Measurements from ENCODE around the gene MAPK8IP3.
"Not testable (repeated sequence)": the region's sequence is repeated elsewhere in the genome, so short reads cannot be mapped to it uniquely, and the experiment has no call there.

MAPK8IP3 gene

DNA sequence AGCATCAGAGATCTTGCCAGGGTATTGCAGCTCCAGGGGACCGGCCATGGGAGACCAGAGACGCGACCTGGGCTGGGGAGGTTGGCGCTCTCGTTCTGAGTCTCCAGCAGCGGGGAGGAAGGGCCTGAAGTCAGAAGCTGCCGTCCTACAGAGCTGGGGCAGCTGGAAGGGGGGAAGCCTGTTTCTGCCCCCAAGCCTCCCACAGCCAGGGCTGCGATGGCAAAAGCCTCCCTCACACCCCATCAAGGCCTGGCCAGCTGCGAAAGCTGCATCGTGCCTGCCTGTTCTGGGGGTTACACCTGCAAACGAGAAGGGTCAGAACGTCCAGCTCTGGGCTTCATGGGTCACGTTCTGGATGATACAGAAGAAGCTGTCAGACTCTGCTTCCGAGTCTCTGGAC lies 26.1 kb downstream of the MAPK8IP3 start:
- H3K9me3 ChIP-seq (replicated peaks; ENCODE audit: insufficient read depth, low read length), result no peaks in the 10 kb centered on the region
- no peak overlapping the region for H3K4me2 ChIP-seq (ENCODE audit: low read depth, low read length)
- no peak overlapping the region for H3K4me3 ChIP-seq (ENCODE audit: low read length)
- no peaks in the 10 kb centered on the region for H3K9me2 ChIP-seq (replicated peaks; ENCODE audit: insufficient read depth, low read length)
- H2AFZ ChIP-seq (ENCODE audit: low read length), result no peak overlapping the region
- H3K9ac ChIP-seq (ENCODE audit: low read length), result no peak overlapping the region
- H3F3A ChIP-seq (ENCODE audit: insufficient read depth, low read length), result peaks cover 4% of the 10 kb centered on the region; the same call in 1 of the 2 replicates
- H3K79me2 ChIP-seq (ENCODE audit: low read length), result peaks cover 6% of the 10 kb centered on the region
- H3K27me3 ChIP-seq (replicated peaks; ENCODE audit: insufficient read depth, low read length), result no peaks in the 10 kb centered on the region
- no peak for TF ChIP-seq EZH2phosphoT487 (IDR thresholded peaks at IDR 0.05; ENCODE audit: low read length)
- no peak for TF ChIP-seq EZH2 (optimal IDR thresholded peaks at IDR 0.05; ENCODE audit: low read depth, low read length)
- TF ChIP-seq, protein P1, sequence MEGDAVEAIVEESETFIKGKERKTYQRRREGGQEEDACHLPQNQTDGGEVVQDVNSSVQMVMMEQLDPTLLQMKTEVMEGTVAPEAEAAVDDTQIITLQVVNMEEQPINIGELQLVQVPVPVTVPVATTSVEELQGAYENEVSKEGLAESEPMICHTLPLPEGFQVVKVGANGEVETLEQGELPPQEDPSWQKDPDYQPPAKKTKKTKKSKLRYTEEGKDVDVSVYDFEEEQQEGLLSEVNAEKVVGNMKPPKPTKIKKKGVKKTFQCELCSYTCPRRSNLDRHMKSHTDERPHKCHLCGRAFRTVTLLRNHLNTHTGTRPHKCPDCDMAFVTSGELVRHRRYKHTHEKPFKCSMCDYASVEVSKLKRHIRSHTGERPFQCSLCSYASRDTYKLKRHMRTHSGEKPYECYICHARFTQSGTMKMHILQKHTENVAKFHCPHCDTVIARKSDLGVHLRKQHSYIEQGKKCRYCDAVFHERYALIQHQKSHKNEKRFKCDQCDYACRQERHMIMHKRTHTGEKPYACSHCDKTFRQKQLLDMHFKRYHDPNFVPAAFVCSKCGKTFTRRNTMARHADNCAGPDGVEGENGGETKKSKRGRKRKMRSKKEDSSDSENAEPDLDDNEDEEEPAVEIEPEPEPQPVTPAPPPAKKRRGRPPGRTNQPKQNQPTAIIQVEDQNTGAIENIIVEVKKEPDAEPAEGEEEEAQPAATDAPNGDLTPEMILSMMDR (IDR thresholded peaks at IDR 0.05; ENCODE audit: low read length), result no peak
- no peaks in the 10 kb centered on the region for H4K20me1 ChIP-seq (ENCODE audit: insufficient read depth, low read length)
- H3K4me1 ChIP-seq (ENCODE audit: low read length), result no peaks in the 10 kb centered on the region
- no peak for DNase-seq
- H3K27ac ChIP-seq (ENCODE audit: low read length), result no peak overlapping the region
- H3K36me3 ChIP-seq (replicated peaks; ENCODE audit: insufficient read depth, low read length), result no peaks in the 10 kb centered on the region; the same call in 1 of the 2 replicates

DNA sequence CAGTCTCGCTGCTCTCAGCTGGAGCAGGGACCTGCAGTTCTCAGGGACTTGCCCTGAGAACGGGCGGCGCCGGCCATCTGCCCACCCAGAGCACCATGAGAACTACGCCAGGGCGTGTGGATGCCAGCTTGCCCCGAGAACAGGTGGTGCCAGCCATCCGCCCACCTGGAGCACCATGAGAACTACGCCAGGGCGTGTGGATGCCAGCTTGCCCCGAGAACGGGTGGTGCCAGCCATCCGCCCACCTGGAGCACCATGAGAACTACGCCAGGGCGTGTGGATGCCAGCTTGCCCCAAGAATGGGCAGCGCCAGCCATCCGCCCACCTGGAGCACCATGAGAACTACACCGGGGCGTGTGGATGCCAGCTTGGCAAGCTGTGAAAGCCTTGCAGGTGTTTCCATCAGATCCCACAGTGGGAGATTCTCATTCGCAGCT lies 26.6 kb downstream of the MAPK8IP3 start:
- H3F3A ChIP-seq (ENCODE audit: insufficient read depth, low read length); H3K4me3 ChIP-seq (ENCODE audit: low read length); H4K20me1 ChIP-seq (ENCODE audit: insufficient read depth, low read length); H3K27me3 ChIP-seq (replicated peaks; ENCODE audit: insufficient read depth, low read length); H3K36me3 ChIP-seq (replicated peaks; ENCODE audit: insufficient read depth, low read length); H3K4me1 ChIP-seq (ENCODE audit: low read length); H2AFZ ChIP-seq (ENCODE audit: low read length); H3K4me2 ChIP-seq (ENCODE audit: low read depth, low read length); H3K27ac ChIP-seq (ENCODE audit: low read length); H3K9ac ChIP-seq (ENCODE audit: low read length); H3K9me2 ChIP-seq (replicated peaks; ENCODE audit: insufficient read depth, low read length); H3K9me3 ChIP-seq (replicated peaks; ENCODE audit: insufficient read depth, low read length); DNase-seq; H3K79me2 ChIP-seq (ENCODE audit: low read length): not testable (repeated sequence)

DNA sequence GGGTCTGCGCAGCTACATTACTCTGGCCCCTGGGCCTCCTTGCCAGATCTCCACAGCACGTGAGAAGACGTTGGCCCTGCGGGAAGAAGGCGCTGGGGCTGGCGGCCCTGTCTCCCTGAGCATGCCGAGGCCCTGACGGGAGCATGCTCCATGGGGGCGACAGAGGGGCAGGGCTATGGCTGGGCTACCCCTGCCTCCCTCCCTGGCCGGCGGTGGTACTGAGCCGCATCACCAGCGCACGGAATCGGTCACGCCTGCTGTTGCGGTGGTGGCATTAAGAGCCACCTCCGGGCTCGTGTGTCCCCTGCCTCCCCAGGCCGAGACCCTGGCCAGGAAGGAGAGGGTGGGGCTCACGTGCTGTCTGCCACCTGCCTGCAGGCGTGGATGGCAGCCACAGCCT lies 28.1 kb downstream of the MAPK8IP3 start:
- TF ChIP-seq EZH2phosphoT487 (IDR thresholded peaks at IDR 0.05; ENCODE audit: low read length) (no peak), EZH2 (optimal IDR thresholded peaks at IDR 0.05; ENCODE audit: low read depth, low read length) (no peak)
- TF ChIP-seq, protein P1 (IDR thresholded peaks at IDR 0.05; ENCODE audit: low read length), result no peak
- no peaks in the 10 kb centered on the region for H3K79me2 ChIP-seq (ENCODE audit: low read length)
- no peaks in the 10 kb centered on the region for H3K9me3 ChIP-seq (replicated peaks; ENCODE audit: insufficient read depth, low read length)
- H3K4me1 ChIP-seq (ENCODE audit: low read length), result no peaks in the 10 kb centered on the region
- H3K36me3 ChIP-seq (replicated peaks; ENCODE audit: insufficient read depth, low read length), result no peaks in the 10 kb centered on the region; the same call in 1 of the 2 replicates
- no peak overlapping the region for H3K4me3 ChIP-seq (ENCODE audit: low read length)
- H3K27me3 ChIP-seq (replicated peaks; ENCODE audit: insufficient read depth, low read length), result no peaks in the 10 kb centered on the region
- no peak overlapping the region for H2AFZ ChIP-seq (ENCODE audit: low read length)
- H3F3A ChIP-seq (ENCODE audit: insufficient read depth, low read length), result peaks cover 14% of the 10 kb centered on the region
- H3K27ac ChIP-seq (ENCODE audit: low read length), result no peak overlapping the region
- H3K4me2 ChIP-seq (ENCODE audit: low read depth, low read length), result no peak overlapping the region
- H3K9me2 ChIP-seq (replicated peaks; ENCODE audit: insufficient read depth, low read length), result no peaks in the 10 kb centered on the region
- no peak for DNase-seq
- H3K9ac ChIP-seq (ENCODE audit: low read length), result no peak overlapping the region
- no peaks in the 10 kb centered on the region for H4K20me1 ChIP-seq (ENCODE audit: insufficient read depth, low read length)

DNA sequence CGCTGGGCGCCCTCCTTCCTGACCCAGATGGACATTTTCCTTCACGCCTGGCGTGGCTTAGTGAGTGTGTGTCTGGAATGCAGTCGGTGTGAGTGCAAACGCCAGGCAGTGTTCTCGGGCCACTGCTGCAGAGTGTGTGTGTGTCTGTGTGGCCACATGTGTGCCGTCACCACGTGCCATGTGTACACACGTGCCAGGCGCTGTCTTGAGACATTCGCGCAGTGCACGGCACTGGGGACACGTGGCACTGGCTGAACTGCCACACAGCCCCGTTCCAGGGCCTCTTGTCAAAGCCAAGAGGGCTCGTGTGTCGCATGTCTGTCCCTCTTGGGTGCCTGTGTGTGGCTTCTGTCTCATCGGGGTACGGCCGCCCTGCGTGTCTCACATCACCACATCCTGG lies 28.8 kb downstream of the MAPK8IP3 start:
- Histone ChIP-seq H2AFZ (ENCODE audit: low read length) (no peak overlapping the region), H4K20me1 (ENCODE audit: insufficient read depth, low read length) (no peaks in the 10 kb centered on the region), H3K9me2 (replicated peaks; ENCODE audit: insufficient read depth, low read length) (no peaks in the 10 kb centered on the region), H3K9ac (ENCODE audit: low read length) (no peak overlapping the region), H3K27me3 (replicated peaks; ENCODE audit: insufficient read depth, low read length) (no peaks in the 10 kb centered on the region), H3K79me2 (ENCODE audit: low read length) (no peaks in the 10 kb centered on the region), H3K27ac (ENCODE audit: low read length) (no peak overlapping the region), H3K4me3 (ENCODE audit: low read length) (no peak overlapping the region), H3K4me1 (ENCODE audit: low read length) (no peaks in the 10 kb centered on the region), H3K9me3 (replicated peaks; ENCODE audit: insufficient read depth, low read length) (no peaks in the 10 kb centered on the region), H3F3A (ENCODE audit: insufficient read depth, low read length) (peaks cover 17% of the 10 kb centered on the region), H3K36me3 (replicated peaks; ENCODE audit: insufficient read depth, low read length) (no peaks in the 10 kb centered on the region; the same call in 1 of the 2 replicates), H3K4me2 (ENCODE audit: low read depth, low read length) (no peak overlapping the region)
- DNase-seq, result no peak
- TF ChIP-seq, protein P1 (IDR thresholded peaks at IDR 0.05; ENCODE audit: low read length), result no peak
- TF ChIP-seq EZH2 (optimal IDR thresholded peaks at IDR 0.05; ENCODE audit: low read depth, low read length), result no peak
- TF ChIP-seq EZH2phosphoT487 (IDR thresholded peaks at IDR 0.05; ENCODE audit: low read length), result no peak
